SU-DHL-6 (cell line): ENCODE data around the gene DENND6B.

ENCODE experiments used
- H2AFZ ChIP-seq: fragments of 200-600 bp; sonication (generic); 2 replicates; pipeline ENCODE4 v1.6.1; 2014; ENCODE audit warnings: low read depth, mild to moderate bottlenecking, moderate library complexity, mixed read lengths, antibody characterized with exemption, low read length; ENCODE audit not compliant: severe bottlenecking
- H3F3A ChIP-seq: fragments of 200-600 bp; shearing (Covaris generic); 2 replicates; pipeline ENCODE4 v1.6.0; 2016; ENCODE audit warnings: antibody characterized with exemption, mild to moderate bottlenecking; ENCODE audit not compliant: insufficient read depth
- H3K27ac ChIP-seq: fragments of 200-600 bp; sonication (generic); 2 replicates; pipeline ENCODE4 v1.5.1; 2016; ENCODE audit warnings: low read depth, mild to moderate bottlenecking, low read length, moderate library complexity, mixed read lengths
- H3K27me3 ChIP-seq: fragments of 200-600 bp; sonication (generic), shearing (Covaris generic); 2 replicates; pipeline ENCODE4 v1.6.0; 2014; ENCODE audit warnings: mild to moderate bottlenecking, low read length
- H3K36me3 ChIP-seq: fragments of 200-600 bp; sonication (generic); 2 replicates; pipeline ENCODE4 v1.6.1; 2014; ENCODE audit warnings: mild to moderate bottlenecking, low read length, mixed read lengths
- H3K4me2 ChIP-seq: fragments of 300-600, 200-600 bp; shearing (Covaris generic), sonication (generic); 2 replicates; pipeline ENCODE4 v1.6.0; 2014; ENCODE audit warnings: low read length, low read depth, mild to moderate bottlenecking; ENCODE audit not compliant: poor library complexity, severe bottlenecking
- H3K4me3 ChIP-seq: fragments of 200-600 bp; sonication (generic); 2 replicates; pipeline ENCODE4 v1.5.1; 2014; ENCODE audit warnings: antibody characterized with exemption, low read length, mild to moderate bottlenecking, mixed read lengths; ENCODE audit not compliant: insufficient read depth, poor library complexity, severe bottlenecking
- H3K79me2 ChIP-seq: fragments of 200-600 bp; sonication (generic); 2 replicates; pipeline ENCODE4 v1.6.1; 2014; ENCODE audit warnings: mild to moderate bottlenecking, low read length, moderate library complexity; ENCODE audit not compliant: insufficient read depth
- H3K9ac ChIP-seq: fragments of 200-600 bp; sonication (generic); 2 replicates; pipeline ENCODE4 v1.7.0; 2014; ENCODE audit warnings: mild to moderate bottlenecking, low read length
- H3K9me2 ChIP-seq: fragments of 200-600 bp; sonication (generic); replicated peaks from 2 replicates; pipeline ENCODE4 v1.6.1; 2014; ENCODE audit warnings: low read length; ENCODE audit not compliant: insufficient read depth
- H3K9me3 ChIP-seq: fragments of 200-600 bp; sonication (generic); 2 replicates; pipeline ENCODE4 v1.6.1; 2014; ENCODE audit warnings: low read length, mixed read lengths; ENCODE audit not compliant: insufficient read depth
- H4K20me1 ChIP-seq: fragments of 200-600 bp; sonication (generic); 2 replicates; pipeline ENCODE4 v1.6.1; 2014; ENCODE audit warnings: low read depth, mild to moderate bottlenecking, antibody characterized with exemption, low read length, moderate library complexity, mixed read lengths
- CTCF ChIP-seq: fragments of 200-600 bp; sonication (generic); IDR thresholded peaks from one replicate; pipeline ENCODE4 v1.5.1; 2017; ENCODE audit warnings: antibody characterized with exemption, mild to moderate bottlenecking, low read length, moderate library complexity; ENCODE audit not compliant: insufficient read depth, poor library complexity, severe bottlenecking
- EZH2phosphoT487 ChIP-seq: fragments of 200-600 bp; sonication (generic), shearing (Covaris generic); conservative IDR thresholded peaks from 2 replicates; pipeline ENCODE4 v1.6.1; 2018; ENCODE audit warnings: mild to moderate bottlenecking, antibody characterized with exemption, low read length, moderate library complexity, mixed read lengths

DENND6B gene

DNA sequence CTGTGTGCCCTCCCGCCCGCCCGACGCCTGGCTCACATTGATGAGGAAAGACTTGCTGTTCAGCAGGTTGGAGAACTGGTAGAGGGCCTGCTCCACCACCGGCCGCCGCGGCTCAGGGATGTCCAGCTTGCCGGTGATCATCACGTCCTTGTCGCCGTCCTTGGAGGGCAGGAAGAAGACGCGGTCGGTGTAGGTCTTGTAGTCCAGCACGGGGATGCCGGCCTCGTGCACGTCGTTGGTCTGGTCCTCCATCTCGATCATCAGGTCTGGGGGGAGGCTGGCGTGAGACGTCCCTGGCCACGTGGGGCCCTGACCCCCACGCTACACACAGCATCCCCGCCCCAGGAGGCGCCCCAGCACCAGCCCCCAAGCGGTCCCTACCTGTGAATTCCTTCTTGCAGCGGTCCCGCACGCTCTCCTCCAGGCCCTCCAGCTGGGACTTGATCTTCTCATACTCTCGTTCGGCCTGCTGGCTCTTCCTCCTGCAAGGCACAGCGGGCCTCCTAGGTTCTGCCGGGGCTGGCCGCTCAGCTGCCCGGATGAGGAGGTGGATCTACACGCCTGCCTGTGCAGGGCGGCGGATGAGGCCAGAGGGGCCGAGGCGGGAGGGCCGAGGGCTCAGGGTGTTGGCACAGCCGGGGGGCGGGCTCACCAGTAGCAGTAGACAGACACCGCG lies 46.0 kb downstream of the DENND6B start:
- H3K9me2 ChIP-seq, result no peaks in the 10 kb centered on the region
- no peak overlapping the region for H3K4me2 ChIP-seq
- H2AFZ ChIP-seq, result no peak overlapping the region
- no peak for TF ChIP-seq EZH2phosphoT487
- TF ChIP-seq CTCF, result no peak
- H3K9ac ChIP-seq, result no peak overlapping the region
- no peaks in the 10 kb centered on the region for H3K9me3 ChIP-seq
- no peaks in the 10 kb centered on the region for H3K79me2 ChIP-seq
- H3K27ac ChIP-seq, result no peak overlapping the region
- peaks cover 10% of the 10 kb centered on the region for H3F3A ChIP-seq
- H4K20me1 ChIP-seq, result no peaks in the 10 kb centered on the region
- no peak overlapping the region for H3K4me3 ChIP-seq
- no peaks in the 10 kb centered on the region for H3K27me3 ChIP-seq
- H3K36me3 ChIP-seq, result no peaks in the 10 kb centered on the region

GRCh38 chr22:50280022-50280707 lies 46.6 kb downstream of the DENND6B start:
- no peak overlapping the region for H2AFZ ChIP-seq
- no peak overlapping the region for H3K27ac ChIP-seq
- H3K79me2 ChIP-seq, result no peaks in the 10 kb centered on the region
- H3K27me3 ChIP-seq, result no peaks in the 10 kb centered on the region
- TF ChIP-seq CTCF (no peak), EZH2phosphoT487 (no peak)
- H3K9me2 ChIP-seq, result no peaks in the 10 kb centered on the region
- no peaks in the 10 kb centered on the region for H4K20me1 ChIP-seq
- H3F3A ChIP-seq, result peaks cover 10% of the 10 kb centered on the region
- no peak overlapping the region for H3K4me2 ChIP-seq
- no peak overlapping the region for H3K9ac ChIP-seq
- no peak overlapping the region for H3K4me3 ChIP-seq
- no peaks in the 10 kb centered on the region for H3K36me3 ChIP-seq
- H3K9me3 ChIP-seq, result no peaks in the 10 kb centered on the region

DNA sequence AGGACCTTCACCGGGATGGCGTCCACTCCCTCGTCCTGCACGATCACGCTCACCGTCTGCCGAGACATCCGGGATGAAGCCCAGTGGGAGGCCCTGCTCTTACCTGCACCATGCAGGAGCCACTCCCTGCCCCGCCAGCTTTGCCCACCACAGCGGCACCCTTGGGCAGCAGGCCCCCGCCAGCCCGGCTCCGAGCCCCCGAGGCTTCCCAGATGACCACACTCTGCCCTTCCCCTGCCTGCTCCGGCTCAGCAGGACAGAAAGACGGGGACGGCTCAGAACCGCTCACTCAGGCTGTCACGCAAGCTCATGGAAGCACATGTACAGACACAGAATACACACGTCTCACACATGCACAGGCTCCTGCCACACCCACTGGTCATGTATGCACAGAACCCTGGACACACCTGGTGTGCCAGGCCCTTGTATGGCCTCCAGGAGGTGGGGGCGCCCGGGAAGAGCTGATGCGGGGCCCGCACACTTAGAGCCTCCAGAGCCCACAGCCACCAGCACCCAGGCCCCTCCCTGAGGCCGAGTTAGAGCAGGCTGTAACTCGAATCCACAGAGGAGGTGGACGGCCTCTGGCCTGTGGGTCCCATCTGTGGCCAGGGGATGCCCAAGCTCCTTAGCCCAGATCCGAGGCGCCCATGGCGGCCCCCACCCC lies 47.7 kb downstream of the DENND6B start:
- H4K20me1 ChIP-seq, result no peaks in the 10 kb centered on the region
- peaks cover 12% of the 10 kb centered on the region for H3F3A ChIP-seq
- no peak overlapping the region for H2AFZ ChIP-seq
- H3K9me3 ChIP-seq, result no peaks in the 10 kb centered on the region
- H3K9me2 ChIP-seq, result no peaks in the 10 kb centered on the region
- TF ChIP-seq CTCF (no peak), EZH2phosphoT487 (no peak)
- no peaks in the 10 kb centered on the region for H3K36me3 ChIP-seq
- no peak overlapping the region for H3K4me2 ChIP-seq
- no peak overlapping the region for H3K4me3 ChIP-seq
- H3K27ac ChIP-seq, result no peak overlapping the region
- H3K27me3 ChIP-seq, result no peaks in the 10 kb centered on the region
- no peaks in the 10 kb centered on the region for H3K79me2 ChIP-seq
- H3K9ac ChIP-seq, result no peak overlapping the region
